WTC11 (cell line): ENCODE measurements around the gene CLEC7A.

Experiments used
- CREB1 ChIP-seq: sonication (generic); formaldehyde crosslinking; IDR thresholded peaks from 2 replicates; pipeline ENCODE4 v1.8.0; 2023; ENCODE audit warnings: mild to moderate bottlenecking, missing genetic modification reagents
- ESRRA ChIP-seq: sonication (generic); formaldehyde crosslinking; IDR thresholded peaks from 2 replicates; pipeline ENCODE4 v1.8.1; 2022; ENCODE audit warnings: mild to moderate bottlenecking, missing genetic modification reagents, borderline replicate concordance
- FOXP1 ChIP-seq: sonication (generic); formaldehyde crosslinking; IDR thresholded peaks from 2 replicates; pipeline ENCODE4 v1.8.0; 2022; ENCODE audit warnings: missing genetic modification reagents, mild to moderate bottlenecking, moderate library complexity, borderline replicate concordance
- JUN ChIP-seq: sonication (generic); formaldehyde crosslinking; IDR thresholded peaks from 2 replicates; pipeline ENCODE4 v1.8.0; 2023; ENCODE audit warnings: mild to moderate bottlenecking, missing genetic modification reagents
- SMAD4 ChIP-seq: sonication (generic); formaldehyde crosslinking; IDR thresholded peaks from 2 replicates; pipeline ENCODE4 v1.8.0; 2022; ENCODE audit warnings: mild to moderate bottlenecking, missing genetic modification reagents
- TEAD4 ChIP-seq: sonication (generic); formaldehyde crosslinking; IDR thresholded peaks from 2 replicates; pipeline ENCODE4 v1.8.0; 2022; ENCODE audit warnings: mild to moderate bottlenecking, missing genetic modification reagents
- TF ChIP-seq, protein P1 (sequence below): fragments of 200-600 bp; IDR thresholded peaks from 2 replicates; pipeline ENCODE4 v1.8.0; 2022; ENCODE audit warnings: antibody characterized with exemption
- TF ChIP-seq, protein P2 (sequence below): sonication (generic); formaldehyde crosslinking; IDR thresholded peaks from 2 replicates; pipeline ENCODE4 v1.8.0; 2022; ENCODE audit warnings: mild to moderate bottlenecking, missing genetic modification reagents
- TF ChIP-seq, protein P3 (sequence below): sonication (generic); formaldehyde crosslinking; IDR thresholded peaks from 2 replicates; pipeline ENCODE4 v1.8.0; 2022; ENCODE audit warnings: mild to moderate bottlenecking, missing genetic modification reagents
- TF ChIP-seq, protein P4 (sequence below): sonication (generic); formaldehyde crosslinking; IDR thresholded peaks from 2 replicates; pipeline ENCODE4 v1.8.1; 2022; ENCODE audit warnings: mild to moderate bottlenecking, moderate library complexity, missing genetic modification reagents
- TF ChIP-seq, protein P5 (sequence below): sonication (generic); formaldehyde crosslinking; IDR thresholded peaks from 2 replicates; pipeline ENCODE4 v1.8.1; 2023; ENCODE audit warnings: mild to moderate bottlenecking, missing genetic modification reagents, moderate library complexity

DNA sequence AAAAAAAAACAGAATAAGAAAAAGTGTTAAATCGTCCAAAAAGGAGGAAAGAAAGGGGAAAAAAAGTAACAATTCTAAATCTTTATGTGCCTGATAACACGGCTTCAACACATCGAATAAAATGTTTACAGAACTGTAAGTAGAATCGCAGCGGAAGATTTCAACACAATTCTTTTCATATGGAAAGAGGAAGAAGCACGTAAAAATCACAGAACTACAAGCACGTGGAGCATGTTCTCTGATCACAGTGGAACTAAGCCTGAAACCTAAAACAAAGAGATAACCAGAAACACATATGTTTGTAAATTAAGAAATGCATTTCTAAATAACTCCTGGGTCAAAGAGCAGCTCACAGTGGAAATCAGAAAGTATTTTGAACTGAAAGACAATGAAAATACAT, 8.7 kb downstream of the CLEC7A start:
- no peak for TF ChIP-seq CREB1
- TF ChIP-seq TEAD4 (CRISPR knock-in tag): no peak
- no peak for TF ChIP-seq FOXP1 (CRISPR knock-in tag)
- TF ChIP-seq, protein P1, sequence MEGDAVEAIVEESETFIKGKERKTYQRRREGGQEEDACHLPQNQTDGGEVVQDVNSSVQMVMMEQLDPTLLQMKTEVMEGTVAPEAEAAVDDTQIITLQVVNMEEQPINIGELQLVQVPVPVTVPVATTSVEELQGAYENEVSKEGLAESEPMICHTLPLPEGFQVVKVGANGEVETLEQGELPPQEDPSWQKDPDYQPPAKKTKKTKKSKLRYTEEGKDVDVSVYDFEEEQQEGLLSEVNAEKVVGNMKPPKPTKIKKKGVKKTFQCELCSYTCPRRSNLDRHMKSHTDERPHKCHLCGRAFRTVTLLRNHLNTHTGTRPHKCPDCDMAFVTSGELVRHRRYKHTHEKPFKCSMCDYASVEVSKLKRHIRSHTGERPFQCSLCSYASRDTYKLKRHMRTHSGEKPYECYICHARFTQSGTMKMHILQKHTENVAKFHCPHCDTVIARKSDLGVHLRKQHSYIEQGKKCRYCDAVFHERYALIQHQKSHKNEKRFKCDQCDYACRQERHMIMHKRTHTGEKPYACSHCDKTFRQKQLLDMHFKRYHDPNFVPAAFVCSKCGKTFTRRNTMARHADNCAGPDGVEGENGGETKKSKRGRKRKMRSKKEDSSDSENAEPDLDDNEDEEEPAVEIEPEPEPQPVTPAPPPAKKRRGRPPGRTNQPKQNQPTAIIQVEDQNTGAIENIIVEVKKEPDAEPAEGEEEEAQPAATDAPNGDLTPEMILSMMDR: no peak
- TF ChIP-seq, protein P2, sequence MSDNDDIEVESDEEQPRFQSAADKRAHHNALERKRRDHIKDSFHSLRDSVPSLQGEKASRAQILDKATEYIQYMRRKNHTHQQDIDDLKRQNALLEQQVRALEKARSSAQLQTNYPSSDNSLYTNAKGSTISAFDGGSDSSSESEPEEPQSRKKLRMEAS (CRISPR knock-in tag): no peak
- TF ChIP-seq, protein P3, sequence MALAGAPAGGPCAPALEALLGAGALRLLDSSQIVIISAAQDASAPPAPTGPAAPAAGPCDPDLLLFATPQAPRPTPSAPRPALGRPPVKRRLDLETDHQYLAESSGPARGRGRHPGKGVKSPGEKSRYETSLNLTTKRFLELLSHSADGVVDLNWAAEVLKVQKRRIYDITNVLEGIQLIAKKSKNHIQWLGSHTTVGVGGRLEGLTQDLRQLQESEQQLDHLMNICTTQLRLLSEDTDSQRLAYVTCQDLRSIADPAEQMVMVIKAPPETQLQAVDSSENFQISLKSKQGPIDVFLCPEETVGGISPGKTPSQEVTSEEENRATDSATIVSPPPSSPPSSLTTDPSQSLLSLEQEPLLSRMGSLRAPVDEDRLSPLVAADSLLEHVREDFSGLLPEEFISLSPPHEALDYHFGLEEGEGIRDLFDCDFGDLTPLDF (CRISPR knock-in tag): no peak
- TF ChIP-seq, protein P4, sequence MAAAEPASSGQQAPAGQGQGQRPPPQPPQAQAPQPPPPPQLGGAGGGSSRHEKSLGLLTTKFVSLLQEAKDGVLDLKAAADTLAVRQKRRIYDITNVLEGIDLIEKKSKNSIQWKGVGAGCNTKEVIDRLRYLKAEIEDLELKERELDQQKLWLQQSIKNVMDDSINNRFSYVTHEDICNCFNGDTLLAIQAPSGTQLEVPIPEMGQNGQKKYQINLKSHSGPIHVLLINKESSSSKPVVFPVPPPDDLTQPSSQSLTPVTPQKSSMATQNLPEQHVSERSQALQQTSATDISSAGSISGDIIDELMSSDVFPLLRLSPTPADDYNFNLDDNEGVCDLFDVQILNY: no peak
- no peak for TF ChIP-seq JUN (CRISPR knock-in tag)
- TF ChIP-seq SMAD4 (CRISPR knock-in tag): no peak
- no peak for TF ChIP-seq ESRRA
- TF ChIP-seq, protein P5, sequence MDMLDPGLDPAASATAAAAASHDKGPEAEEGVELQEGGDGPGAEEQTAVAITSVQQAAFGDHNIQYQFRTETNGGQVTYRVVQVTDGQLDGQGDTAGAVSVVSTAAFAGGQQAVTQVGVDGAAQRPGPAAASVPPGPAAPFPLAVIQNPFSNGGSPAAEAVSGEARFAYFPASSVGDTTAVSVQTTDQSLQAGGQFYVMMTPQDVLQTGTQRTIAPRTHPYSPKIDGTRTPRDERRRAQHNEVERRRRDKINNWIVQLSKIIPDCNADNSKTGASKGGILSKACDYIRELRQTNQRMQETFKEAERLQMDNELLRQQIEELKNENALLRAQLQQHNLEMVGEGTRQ (CRISPR knock-in tag): no peak
